ENCODE measurements around the gene PCDH11Y.
"Not testable (repeated sequence)": the region's sequence is repeated elsewhere in the genome, so short reads cannot be mapped to it uniquely, and the experiment has no call there.

Gene PCDH11Y

GRCh38 chrY:5679265-5679664 lies 679.2 kb downstream of the PCDH11Y start:
- not testable (repeated sequence) for DNase-seq; H3K27me3 ChIP-seq (ENCODE audit: insufficient read depth, low read depth, severe bottlenecking); H3K4me3 ChIP-seq (ENCODE audit: low read depth, low read length); H3K36me3 ChIP-seq; H3K27ac ChIP-seq; H3K9me3 ChIP-seq (ENCODE audit: severe bottlenecking)

GRCh38 chrY:5708727-5709126 lies 708.6 kb downstream of the PCDH11Y start:
- not testable (repeated sequence) for H3K27ac ChIP-seq, DNase-seq

GRCh38 chrY:5709788-5710381 lies 709.8 kb downstream of the PCDH11Y start:
- H3K27ac ChIP-seq; H3K36me3 ChIP-seq; H3K9me3 ChIP-seq (ENCODE audit: severe bottlenecking); H3K4me3 ChIP-seq (ENCODE audit: low read depth, low read length); H3K27me3 ChIP-seq (ENCODE audit: insufficient read depth, low read depth, severe bottlenecking); DNase-seq: not testable (repeated sequence)

More at GRCh38 chrY:5708727-5709126, 708.6 kb downstream of the PCDH11Y start:
- not testable (repeated sequence) for H3K9me3 ChIP-seq (ENCODE audit: severe bottlenecking); H3K36me3 ChIP-seq; H3K4me3 ChIP-seq (ENCODE audit: low read depth, low read length); H3K27me3 ChIP-seq (ENCODE audit: insufficient read depth, low read depth, severe bottlenecking)

- not testable (repeated sequence) for H3K27me3 ChIP-seq (ENCODE audit: insufficient read depth, low read depth, severe bottlenecking); DNase-seq; H3K9me3 ChIP-seq (ENCODE audit: severe bottlenecking); H3K36me3 ChIP-seq; H3K4me3 ChIP-seq (ENCODE audit: low read depth, low read length); H3K27ac ChIP-seq
These were observed 761.3 kb downstream of the PCDH11Y start for GRCh38 chrY:5761403-5761802.

GRCh38 chrY:5776485-5776884 lies 776.4 kb downstream of the PCDH11Y start:
- H3K36me3 ChIP-seq; H3K27ac ChIP-seq; DNase-seq; H3K9me3 ChIP-seq (ENCODE audit: severe bottlenecking); H3K4me3 ChIP-seq (ENCODE audit: low read depth, low read length); H3K27me3 ChIP-seq (ENCODE audit: insufficient read depth, low read depth, severe bottlenecking): not testable (repeated sequence)

Data from WERI-Rb-1 (cell line).